Astrocyte of the spinal cord (primary cell): ENCODE data around the gene TRIM24.

Experiments
- DNase-seq: peaks from one replicate; pipeline ENCODE4 v3.0.0; 2011; ENCODE audit warnings: low read depth, low spot score
- H3K4me3 ChIP-seq: 2 replicates; pipeline ENCODE4 v1.5.1; 2011; ENCODE audit warnings: low read depth, mild to moderate bottlenecking, low read length, moderate library complexity
- CTCF ChIP-seq: IDR thresholded peaks from 2 replicates; pipeline ENCODE4 v1.5.1; 2012; ENCODE audit warnings: low read depth, mild to moderate bottlenecking, low read length, inconsistent platforms
- in situ Hi-C: cut with HindIII; loops from 2 replicates; pipeline ENCODE4 v1.10.0; 2017; ENCODE audit warnings: low sequenced_read_pairs

TRIM24 gene

DNA sequence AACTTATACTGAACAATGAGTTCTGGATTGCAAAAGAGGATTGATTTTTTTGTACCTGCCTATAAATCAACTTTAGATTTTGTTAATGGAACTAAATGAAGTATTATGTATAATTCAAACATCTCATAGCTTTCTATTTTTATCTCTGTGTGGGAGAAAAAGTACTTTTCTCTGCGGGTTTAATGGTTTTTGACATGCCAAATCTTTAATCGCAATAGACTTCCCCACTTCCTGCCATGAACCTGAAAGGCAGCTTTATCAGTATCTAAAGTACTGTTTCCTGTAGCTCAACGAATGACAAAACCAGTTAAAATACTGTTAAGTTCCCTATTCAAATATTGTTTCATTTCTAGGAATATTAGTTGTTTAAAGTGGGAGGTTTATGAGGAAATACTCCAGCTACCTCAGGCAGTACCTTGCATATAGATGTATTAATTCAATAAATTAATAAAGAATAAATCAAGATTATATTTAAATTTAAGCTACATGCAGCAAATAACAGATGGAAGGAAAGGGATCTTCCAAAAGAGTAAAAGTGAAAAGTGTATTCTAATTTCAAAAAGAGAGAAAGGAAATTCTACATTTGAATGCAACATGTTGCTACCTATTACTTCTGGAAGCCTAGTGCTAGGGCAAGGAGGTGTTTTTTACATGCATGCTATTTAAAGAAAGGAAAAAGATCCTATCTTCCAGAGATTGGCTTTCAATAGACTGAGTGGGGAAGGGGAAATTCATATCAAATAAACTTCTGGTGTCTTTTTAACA lies 165.2 kb downstream of the TRIM24 start:
- in situ Hi-C loops, result no loop called here
- no peak overlapping the region for H3K4me3 ChIP-seq

GRCh38 chr7:138625849-138626230 lies 165.8 kb downstream of the TRIM24 start:
- in situ Hi-C loops, result no loop called here
- H3K4me3 ChIP-seq, result no peak overlapping the region
- TF ChIP-seq CTCF, result no peak
- DNase-seq, result no peak

More for the DNA sequence above, 165.2 kb downstream of the TRIM24 start:
- no peak for DNase-seq
- TF ChIP-seq CTCF, result no peak

GRCh38 chr7:138626846-138627245 lies 166.8 kb downstream of the TRIM24 start:
- TF ChIP-seq CTCF, result no peak
- H3K4me3 ChIP-seq, result no peak overlapping the region
- DNase-seq, result no peak
- in situ Hi-C loops, result no loop called here

DNA sequence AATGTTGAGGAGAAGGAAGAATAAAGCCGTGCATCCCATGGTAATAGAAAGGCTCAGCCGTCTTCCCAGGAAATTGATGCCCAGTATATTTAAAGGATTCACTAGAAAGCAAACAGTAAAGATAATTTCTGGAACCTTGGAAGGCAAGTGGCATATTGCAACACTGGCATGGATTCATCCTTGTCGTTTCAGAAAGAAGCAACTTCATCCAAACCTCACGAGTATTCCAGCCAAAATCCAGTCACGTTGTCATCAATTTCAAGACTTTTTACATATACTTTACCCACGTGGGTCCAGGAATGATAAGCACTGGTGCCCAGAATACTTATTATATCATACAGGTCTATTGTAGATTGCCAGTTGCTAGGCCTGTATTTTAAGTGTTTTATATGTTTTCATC lies 167.3 kb downstream of the TRIM24 start:
- in situ Hi-C loops, result no loop called here
- no peak for DNase-seq
- TF ChIP-seq CTCF, result no peak
- H3K4me3 ChIP-seq, result no peak overlapping the region

GRCh38 chr7:138630059-138630610 lies 170.1 kb downstream of the TRIM24 start:
- no peak for TF ChIP-seq CTCF
- in situ Hi-C loops, result no loop called here
- no peak for DNase-seq
- H3K4me3 ChIP-seq, result no peak overlapping the region

DNA sequence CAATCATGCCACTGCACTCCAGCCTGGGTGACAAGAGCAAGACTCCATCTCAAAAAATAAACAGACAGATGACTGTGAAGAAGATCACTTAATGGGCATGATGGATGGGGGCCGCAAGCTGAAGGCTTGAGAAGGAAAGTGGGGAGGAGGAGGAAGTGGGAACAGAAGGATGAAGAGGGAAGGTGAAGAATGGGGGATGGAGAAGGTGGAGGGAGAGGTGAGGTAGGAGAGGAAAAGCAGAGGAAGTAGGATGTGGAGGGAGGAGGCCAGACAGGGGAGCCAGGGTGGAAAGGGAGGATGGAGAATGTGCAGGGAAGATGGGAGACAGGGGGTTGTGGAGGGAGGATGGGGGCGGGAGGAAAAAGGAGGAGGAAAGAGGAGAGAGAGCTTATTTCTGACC lies 172.3 kb downstream of the TRIM24 start:
- no peak overlapping the region for H3K4me3 ChIP-seq
- no peak for DNase-seq
- in situ Hi-C loops, result no loop called here
- no peak for TF ChIP-seq CTCF
